ENCODE data around the gene TBL1X.
"Not testable (repeated sequence)": the region's sequence is repeated elsewhere in the genome, so short reads cannot be mapped to it uniquely, and the experiment has no call there.

Gene TBL1X

DNA sequence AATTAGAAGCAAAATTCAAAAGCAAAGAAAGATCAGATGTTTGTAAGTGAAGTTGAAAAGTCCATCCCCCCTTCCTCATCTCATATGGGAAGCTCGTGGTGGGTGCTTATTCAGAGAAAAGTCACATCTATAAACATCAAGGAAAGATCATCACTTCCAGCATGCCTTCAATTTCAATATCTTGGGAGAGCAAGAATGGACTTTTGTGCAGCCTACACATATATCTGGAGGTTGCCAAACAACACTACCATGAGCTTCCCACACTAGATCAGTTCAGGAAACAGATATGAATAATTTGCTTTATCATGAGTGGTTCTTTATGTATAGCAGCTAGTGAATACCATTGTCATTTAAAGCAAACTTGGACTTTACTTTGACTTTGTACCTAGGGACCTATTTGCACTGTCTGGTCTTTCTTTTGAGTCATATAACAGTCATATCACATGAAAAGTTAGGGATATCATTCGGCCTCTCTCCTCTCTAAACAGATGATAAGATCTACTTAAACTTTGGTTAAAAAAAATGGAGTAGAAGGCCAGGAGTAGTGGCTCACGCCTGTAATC, 5.6 kb upstream of the TBL1X start:
- no peak for FAIRE-seq

DNA sequence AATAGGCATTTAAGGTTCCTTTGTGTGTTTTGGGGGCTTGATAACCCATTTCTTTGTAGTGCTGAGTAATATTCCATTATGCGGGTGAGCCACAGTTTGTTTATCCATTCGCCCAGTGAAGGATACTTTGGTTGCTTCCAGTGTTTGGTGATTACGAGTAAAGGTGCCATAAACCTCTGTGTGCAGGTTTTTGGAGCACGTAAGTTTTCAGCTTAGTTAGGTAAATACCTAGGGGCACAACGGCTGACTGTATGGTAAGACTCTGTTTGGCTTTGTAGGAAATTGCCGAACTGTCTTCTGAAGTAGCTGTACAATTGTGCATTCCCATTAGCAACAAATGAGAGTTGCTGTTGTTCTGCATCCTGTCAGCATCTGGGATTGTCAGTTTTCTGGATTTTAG, 3.8 kb upstream of the TBL1X start:
- FAIRE-seq, result no peak

DNA sequence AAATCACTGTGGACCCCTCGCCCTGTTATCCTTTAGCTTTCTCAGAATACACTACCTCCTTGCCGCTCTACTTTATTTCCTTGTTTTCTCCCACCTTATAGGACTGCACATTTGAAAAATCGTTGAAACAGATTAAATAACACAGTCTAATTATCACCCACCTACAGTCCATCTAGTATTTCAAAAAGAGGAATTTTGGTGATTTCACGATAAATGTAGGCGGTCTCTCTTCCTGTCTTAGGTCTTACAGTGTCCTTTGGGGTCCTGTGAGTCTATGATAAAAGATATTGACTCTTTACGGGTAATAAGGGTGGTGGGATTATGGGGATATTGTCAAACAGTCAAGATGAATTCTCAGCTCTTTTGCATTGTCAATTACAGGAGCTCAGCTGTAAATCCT, 2.4 kb upstream of the TBL1X start:
- no peak for FAIRE-seq

DNA sequence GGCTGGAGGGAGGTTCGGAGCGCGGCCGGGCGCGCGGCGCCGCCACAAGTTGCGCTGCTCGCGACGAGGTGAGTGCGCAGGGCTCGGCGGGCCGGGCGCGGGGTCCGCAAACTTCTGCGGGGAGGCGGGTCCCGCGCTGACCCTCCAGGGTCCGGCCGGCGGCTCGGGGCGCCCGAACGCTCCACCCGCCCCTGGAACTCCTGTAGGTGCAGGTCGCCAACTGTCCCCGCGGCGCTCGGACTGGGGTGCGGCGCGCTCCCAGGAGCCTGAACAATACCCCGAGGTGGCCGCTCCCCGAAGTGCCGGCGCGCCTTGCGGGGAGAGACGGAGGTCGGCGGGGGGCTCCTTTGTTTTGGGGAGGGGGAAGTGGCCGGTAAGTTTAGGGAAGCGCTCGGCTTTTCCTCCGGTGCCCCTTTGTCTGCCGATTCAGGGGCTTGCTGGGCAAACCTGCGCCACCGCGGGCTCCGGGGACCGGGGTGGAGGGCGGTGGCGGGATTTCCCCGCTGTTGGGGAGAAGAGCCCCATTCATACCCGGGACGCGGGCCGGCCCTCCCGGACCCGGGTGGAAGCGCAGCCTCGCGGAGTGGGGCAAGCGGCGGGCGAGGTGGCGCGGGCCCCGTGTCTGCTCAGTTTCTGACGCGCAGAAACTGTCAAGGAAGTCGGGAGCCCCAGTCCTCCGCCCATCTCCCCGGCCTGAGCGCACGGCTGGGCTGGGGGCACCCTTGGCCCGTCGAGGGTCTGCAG, 694 bp downstream of the TBL1X start:
- no peak for FAIRE-seq

DNA sequence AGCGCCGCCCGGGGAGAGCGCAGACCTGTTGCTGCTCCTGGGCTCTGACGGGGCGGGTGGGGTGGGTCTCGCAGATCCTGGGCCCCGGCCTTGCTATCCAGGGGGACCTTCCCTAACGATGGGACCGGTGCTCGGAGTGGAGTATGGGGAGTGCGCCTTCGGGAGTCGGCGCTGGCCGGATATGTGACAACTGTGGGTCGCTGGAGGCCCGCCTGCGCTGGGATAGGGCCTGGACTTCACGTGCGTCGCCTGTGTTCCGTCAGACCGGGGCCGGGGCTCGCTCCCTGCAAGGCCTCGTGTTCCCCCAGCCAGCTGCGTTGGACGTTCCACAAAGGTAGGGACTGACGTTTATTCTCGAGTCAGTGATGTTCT, 1.3 kb downstream of the TBL1X start:
- no peak for FAIRE-seq

- no peak for FAIRE-seq
These were observed 1.9 kb downstream of the TBL1X start for GRCh38 chrX:9466736-9467135.

DNA sequence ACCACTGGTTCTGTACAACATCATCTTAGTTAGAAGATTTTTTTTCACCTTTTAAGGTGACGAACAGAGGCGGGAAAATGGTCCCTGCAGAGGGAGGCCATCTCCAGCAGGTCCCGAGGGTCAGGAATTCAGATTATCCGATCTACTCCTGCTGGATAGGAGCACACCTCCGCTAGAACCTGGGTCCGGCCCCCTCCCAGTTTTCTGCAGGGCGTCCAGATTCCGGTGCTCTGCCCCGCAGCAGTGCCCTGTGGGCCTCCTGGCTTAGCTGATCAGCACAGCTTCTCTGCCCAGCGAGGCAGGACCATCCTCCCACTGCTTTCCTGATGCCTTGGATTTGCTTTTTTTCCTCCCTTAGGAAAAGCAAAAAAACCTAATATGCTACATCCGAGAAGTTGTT, 2.3 kb downstream of the TBL1X start:
- no peak for FAIRE-seq

GRCh38 chrX:9467751-9468150, 2.9 kb downstream of the TBL1X start:
- no peak for FAIRE-seq

GRCh38 chrX:9471571-9471985, 6.7 kb downstream of the TBL1X start:
- no peak for FAIRE-seq

DNA sequence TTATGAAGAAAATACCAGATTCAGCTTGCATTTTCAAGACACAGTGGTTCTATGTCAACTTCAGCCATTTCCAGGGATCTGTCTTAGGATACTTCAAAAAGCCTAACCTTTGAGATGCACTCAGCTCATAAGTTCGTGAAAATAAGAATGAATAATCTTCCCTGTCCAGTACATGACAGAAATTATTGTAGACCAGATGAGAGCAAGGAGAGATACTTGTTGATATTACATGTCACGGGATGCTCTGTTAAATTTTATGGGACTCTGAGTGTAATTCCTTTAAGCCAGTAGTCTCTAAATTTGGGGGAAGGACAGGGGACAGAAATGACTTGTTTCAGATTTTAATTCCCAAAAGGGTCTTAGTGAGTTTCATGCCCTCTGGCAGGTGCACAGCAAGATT, 8.8 kb downstream of the TBL1X start:
- FAIRE-seq, result no peak

DNA sequence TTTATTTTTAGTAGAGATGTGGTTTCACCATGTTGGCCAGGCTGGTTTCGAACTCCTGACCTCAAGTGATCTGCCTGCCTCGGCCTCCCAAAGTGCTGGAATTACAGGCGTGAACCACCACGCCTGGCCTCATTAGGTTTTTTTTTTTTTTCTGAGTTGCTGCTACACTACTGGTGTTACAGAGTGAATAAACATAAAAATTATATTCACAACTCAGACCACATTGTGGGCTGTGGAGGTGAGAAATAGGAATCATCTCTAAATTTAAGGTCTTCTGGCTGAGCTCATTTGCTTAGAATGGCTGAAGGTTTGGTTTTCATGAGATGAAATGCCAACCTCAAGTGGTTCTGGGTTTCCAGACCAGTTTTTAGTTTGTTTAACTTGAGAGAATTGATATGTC, 10.6 kb downstream of the TBL1X start:
- not testable (repeated sequence) for FAIRE-seq

DNA sequence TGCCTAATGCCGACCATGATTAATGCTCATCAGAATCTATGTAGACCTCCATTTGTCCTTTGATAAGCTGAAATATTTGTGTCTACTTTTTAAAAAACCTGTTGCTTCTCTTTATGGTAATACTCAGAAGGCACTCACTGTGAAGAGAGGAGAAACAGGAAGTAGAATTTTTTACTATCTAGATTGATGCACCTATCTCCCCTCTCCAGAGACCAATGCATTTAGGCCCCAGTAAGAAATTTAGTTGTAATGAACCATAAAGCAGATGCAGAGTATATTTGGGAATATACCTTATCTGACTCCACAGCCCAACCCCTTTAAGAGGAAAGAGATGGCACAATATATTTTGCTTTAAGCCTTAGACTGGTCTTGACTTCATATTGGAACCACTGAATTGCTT, 11.1 kb downstream of the TBL1X start:
- FAIRE-seq, result no peak

GRCh38 chrX:9476810-9477575, 12.1 kb downstream of the TBL1X start:
- FAIRE-seq, result no peak

GRCh38 chrX:9482408-9482807, 17.6 kb downstream of the TBL1X start:
- no peak for FAIRE-seq

DNA sequence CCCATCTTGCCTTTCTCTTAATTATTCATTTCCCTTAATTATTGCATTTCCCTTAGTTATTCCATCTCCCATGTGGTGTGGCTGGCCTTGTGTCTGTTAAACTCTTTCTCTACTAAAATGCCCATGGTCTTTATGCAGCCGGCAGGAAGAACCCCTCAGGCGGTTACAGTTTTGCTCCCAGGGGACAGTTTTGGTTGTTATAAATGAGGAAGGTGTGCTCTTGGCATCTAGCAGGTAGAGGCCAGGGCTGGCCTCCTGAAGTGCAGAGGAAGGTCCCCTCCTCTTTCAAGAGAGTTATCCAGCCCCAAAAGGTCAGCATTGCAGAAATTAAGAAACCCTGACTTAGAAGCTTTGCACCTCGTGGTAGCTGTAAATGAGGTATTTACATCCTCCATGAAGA, 18.0 kb downstream of the TBL1X start:
- FAIRE-seq, result no peak

DNA sequence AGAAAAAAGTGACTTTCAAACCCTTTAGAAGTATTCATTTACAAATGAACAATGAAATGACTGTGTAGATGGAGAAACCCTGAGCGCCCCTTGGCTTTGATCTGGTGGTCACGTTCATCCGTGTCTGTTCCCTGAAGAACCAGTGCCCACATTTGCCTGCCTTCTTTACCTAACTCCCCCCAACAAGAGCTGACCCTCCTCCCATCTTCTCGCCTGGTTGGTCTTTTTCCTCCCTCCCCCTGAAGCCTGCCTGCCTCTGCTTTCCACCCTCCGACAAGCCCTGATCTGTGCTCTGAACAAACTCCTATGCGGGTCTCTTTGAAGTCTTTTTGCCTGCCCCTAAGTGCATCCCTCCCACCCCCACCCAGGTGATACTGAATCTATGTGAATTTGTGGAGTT, 18.5 kb downstream of the TBL1X start:
- no peak for FAIRE-seq

GRCh38 chrX:9486786-9487387, 22.0 kb downstream of the TBL1X start:
- FAIRE-seq, result no peak

DNA sequence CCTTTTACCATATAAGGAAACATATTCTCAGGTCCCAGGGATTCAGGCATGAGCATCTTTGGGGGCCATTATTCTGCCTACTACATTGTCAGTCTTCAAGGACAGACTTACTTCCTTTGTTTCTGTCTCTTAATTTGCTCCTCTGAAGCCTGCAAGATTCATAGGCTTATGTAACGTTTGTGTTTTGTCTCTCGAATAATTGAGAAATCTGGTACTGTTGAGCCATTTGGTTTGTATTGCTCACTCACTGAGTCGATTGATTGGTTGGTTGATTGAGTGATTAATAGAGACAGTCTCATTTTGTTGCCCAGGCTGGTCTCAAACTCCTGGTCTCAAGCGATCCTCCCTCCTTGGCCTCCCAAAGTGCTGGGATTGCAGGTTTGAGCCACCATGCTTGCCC, 23.7 kb downstream of the TBL1X start:
- no peak for FAIRE-seq

- no peak for FAIRE-seq
These were observed 24.4 kb downstream of the TBL1X start for GRCh38 chrX:9489234-9489633.

DNA sequence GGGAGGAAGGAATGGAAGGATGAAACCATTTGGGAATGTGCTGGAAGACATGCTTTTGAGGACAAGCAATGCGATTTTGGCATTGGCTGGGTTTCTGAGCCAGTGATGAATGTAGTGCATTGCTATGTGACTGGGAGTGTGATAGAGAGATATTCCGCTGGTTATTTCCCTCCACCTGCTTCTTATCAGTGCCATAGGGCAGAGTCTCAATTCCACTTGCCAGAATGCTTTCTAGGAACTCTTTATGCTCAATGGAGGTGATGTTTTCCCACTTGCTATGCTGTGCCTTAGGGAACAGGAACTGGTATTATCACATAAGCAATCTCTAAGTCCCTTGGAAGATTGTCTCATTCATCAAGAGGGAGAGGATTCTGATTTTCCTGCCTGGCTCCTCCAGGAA, 28.0 kb downstream of the TBL1X start:
- FAIRE-seq, result no peak

DNA sequence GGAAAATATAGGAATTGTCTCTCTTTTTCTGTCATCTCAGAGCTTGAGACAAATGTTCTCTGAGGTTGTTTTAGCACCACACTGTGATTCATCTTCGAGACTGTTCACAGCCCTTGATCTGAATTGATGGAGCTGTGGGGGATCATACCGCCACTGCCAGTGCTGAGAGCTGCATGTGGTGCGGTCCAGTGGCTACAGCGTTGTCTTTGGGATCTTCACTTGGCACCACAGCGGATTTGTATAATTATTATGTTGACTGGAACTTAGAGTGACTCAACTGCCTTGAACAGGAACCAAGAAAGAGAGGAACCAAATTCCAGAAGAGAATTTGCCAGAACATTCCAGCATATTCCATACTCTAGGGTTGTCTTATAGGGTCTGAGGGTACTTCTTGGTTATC, 29.1 kb downstream of the TBL1X start:
- no peak for FAIRE-seq

DNA sequence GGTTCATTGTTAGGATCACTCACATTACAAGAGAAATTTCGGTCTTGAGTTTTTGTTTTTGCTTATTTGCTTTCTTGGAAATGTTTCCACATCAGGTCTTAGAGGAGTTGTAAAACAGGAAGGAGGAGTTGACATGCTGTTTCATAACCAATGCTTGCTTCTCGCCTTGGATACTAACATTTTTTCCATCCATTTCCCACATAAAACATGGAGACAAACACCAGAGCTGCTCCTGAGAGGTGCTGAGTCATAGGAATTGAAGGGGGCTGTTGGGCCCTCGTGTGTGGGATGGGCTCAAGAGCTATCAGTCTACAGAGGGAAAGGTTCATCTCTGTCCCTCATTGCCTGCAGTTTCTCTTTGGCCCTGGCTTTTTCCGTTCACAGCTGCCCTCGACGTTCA, 29.9 kb downstream of the TBL1X start:
- peak; percentile 91 for FAIRE-seq

DNA sequence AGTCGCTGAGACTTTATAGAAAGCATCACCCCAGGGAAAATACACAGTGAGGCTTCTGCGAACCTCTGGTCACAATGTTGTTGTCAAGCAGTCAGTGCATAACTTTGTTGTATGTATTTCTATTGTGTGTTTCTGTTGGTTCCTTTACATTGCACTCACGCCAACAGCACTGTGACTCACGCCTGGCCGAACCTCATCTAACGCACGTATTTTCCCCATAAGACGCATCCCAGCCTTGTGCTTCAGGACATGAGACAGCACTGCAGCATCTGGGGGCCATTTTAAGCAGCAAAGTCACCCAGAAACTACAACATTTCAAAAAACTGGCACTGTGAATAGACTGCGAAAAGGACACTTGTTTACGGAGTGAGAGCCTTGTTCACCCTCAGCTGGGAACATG, 30.6 kb downstream of the TBL1X start:
- FAIRE-seq, result no peak

DNA sequence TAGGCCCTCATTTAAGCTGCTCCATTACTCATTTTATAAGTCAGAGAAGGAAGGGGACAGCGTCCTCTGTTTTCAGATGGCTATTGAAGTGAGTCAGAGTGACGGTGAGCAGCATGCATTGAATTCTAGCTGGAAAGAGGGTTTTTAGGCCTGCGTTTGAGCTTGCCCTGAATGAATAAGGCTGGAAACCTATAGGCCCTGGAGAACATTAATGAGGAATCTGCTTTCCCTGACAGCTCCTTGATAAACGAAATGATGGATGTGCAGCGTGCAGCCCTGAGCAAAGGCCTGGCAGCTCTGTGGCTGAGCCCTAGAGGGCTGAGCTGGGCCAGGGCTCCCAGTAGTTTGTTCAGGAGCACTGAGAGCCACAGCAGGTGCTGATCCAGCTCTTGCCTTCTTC, 33.4 kb downstream of the TBL1X start:
- FAIRE-seq, result no peak
